GM18505 (cell line): ENCODE measurements around the gene MRPL51.
"Not testable (repeated sequence)": the region's sequence is repeated elsewhere in the genome, so short reads cannot be mapped to it uniquely, and the experiment has no call there.

Experiments
- ATAC-seq: cut with Tn5 transposase; IDR thresholded peaks from one replicate; pipeline ENCODE4 v1.9.1; 2021; ENCODE audit not compliant: unreplicated experiment
- POLR2A ChIP-seq: IDR thresholded peaks from 4 replicates; pipeline ENCODE4 v1.6.1; 2011; ENCODE audit warnings: borderline replicate concordance; ENCODE audit not compliant: insufficient read depth, insufficient read length; ENCODE audit errors: extremely low read depth

Gene MRPL51

DNA sequence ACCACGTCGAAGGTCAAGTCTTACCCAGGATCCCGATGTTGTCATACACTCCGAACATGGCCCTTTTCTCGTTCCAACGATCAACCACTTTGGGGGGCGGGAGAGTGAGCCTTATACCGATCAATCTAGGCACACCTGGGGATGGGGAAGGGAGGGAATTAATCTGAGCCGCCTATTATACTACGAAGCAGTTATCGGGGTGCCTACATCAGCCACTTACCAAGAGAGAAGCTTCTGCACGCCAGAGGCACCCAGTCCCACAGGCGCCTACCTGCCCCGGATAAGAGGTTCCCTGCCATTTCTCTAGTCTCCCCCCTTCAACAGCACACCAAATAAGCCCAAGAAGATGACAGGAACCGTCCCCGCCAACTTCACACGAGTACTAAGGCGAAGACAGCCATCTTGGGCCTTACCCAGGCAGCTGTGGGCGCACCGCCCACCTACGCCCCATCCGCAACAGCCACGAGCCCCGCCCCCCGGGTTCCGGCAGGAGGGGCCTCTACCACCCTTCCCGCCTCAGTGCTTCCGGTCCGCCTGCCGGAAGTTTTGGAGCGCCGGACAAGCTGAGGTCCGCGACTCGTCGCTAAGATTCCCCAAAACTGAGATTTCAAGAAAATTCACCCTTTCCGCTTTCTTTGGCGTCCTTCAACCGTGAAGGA is at the start of gene MRPL51:
MRPL51 (minus strand) TSS at position 425 of the 659 bp plus-strand sequence; CDS start at position 299, 126 bp downstream.
- peak; percentile 84 for TF ChIP-seq POLR2A

GRCh38 chr12:6542209-6543009 is 49.3 kb upstream of the MRPL51 start:
- ATAC-seq, result no peak
- TF ChIP-seq POLR2A, result no peak

More for the DNA sequence above, at the start of gene MRPL51:
- peak; percentile 53 for ATAC-seq

DNA sequence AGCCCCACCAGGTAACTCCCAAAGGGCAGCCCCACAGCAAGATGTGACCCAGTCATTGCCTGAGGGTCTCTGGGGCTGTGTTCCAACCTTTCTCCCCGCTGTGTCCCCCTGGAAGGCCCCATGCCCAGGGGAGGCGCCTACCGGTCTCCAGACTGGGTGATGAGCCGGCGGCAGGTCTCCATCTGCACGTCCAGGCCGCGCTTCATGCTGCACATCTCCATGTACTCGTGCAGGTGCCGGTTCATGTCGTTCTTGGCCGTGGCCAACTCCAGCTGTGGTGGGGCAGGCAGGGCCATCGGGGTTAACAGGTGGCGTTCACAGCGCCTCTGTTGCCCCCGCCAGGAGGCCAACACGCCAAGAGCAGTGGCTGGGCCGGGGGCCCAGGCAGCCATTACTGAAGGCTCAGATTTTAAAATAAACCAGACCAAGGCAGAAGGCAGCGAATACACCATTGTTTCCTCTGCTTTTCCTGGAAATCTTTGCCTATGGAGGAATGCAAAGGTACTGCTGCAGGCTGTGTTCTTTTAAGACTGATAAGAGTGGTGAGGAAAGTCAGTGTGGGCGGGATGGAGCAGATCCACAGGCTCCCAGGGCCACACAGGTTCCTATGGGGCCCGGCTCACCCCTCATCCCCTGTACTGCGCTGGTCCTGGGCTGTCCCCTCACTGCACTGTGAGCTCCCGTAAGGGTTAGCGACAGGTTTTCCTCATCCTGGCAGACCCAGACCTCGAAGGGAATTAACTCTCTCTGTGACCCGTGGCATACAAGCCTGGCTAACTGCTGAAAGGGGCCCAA is 48.5 kb upstream of the MRPL51 start:
- no peak for ATAC-seq
- TF ChIP-seq POLR2A, result no peak

DNA sequence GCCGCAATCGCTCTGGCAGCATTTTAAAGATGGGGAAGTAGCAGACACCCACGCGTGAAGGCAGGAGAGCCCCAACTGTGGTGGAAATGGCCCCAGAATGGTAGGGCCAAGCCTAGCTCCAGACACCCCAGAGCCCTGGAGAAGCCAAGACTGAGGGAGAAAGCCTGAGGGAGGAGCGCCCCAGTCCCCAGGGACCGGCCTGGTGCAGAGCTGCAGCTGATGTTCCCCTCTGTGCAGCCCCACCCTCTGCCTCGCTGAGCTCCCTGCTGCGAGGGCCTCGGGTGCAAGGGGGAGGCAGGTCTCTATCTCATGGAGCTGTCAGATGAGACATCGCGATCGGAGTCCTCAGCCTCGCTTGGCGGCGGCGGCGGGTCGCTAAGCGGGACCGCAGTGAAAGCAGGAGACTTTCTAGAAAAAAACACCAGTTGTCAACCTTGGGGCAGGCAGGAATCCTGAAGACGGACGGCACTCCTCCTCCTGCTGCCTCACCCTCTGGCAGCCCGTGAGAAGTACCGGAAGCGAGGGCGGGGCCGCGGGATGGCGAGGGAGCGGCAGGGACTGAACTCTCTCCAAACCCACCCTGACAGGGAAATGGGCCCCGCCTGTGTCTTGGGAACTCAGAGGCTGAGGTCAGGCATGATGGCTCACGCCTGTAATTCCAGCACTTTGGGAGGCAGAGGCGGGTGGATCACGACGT is 47.3 kb upstream of the MRPL51 start:
- no peak for ATAC-seq
- no peak for TF ChIP-seq POLR2A

DNA sequence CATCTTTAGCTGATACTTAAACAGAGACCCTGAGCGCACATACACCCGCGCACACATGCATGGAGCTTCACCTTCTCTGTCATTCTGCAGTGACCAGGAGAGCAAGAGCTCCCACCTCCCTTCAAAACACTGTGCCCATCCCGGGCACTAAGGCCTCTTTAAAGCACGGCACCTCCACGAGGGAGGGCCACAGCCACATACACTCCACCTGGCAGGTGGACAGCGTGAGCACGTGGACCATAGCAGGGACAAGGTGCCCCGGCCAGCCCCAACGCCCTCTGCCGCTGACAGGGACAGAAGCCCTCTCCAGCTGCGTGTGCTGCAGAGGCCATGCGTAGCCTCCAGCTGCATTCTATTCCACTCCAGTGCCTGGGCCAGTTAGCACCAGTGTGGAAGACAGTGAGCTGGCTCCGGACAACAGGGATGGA is 46.7 kb upstream of the MRPL51 start:
- ATAC-seq, result no peak
- no peak for TF ChIP-seq POLR2A

DNA sequence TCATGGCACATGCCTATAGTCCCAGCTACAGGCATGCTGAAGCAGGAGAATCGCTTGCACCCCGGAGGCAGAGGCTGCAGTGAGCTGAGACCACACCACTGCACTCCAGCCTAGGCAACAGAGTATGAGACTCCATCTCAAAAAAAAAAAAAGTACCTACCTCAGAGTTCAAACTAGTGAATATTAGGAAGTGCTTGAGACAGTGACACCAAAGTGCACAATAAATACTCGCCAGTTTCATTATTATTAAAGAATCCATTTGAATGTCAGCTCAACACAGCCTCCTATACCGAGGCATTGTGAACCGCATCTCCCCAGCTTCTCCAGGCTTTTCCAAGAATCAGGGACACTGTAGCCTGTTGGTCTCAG is 46.2 kb upstream of the MRPL51 start:
- TF ChIP-seq POLR2A, result peak; percentile 20
- no peak for ATAC-seq

GRCh38 chr12:6538420-6539313 is 45.6 kb upstream of the MRPL51 start:
- ATAC-seq, result no peak
- peak; percentile 33 for TF ChIP-seq POLR2A

DNA sequence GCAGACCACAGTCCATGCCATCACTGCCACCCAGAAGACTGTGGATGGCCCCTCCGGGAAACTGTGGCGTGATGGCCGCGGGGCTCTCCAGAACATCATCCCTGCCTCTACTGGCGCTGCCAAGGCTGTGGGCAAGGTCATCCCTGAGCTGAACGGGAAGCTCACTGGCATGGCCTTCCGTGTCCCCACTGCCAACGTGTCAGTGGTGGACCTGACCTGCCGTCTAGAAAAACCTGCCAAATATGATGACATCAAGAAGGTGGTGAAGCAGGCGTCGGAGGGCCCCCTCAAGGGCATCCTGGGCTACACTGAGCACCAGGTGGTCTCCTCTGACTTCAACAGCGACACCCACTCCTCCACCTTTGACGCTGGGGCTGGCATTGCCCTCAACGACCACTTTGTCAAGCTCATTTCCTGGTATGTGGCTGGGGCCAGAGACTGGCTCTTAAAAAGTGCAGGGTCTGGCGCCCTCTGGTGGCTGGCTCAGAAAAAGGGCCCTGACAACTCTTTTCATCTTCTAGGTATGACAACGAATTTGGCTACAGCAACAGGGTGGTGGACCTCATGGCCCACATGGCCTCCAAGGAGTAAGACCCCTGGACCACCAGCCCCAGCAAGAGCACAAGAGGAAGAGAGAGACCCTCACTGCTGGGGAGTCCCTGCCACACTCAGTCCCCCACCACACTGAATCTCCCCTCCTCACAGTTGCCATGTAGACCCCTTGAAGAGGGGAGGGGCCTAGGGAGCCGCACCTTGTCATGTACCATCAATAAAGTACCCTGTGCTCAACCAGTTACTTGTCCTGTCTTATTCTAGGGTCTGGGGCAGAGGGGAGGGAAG is 44.7 kb upstream of the MRPL51 start:
- TF ChIP-seq POLR2A, result peak; percentile 18
- not testable (repeated sequence) for ATAC-seq

DNA sequence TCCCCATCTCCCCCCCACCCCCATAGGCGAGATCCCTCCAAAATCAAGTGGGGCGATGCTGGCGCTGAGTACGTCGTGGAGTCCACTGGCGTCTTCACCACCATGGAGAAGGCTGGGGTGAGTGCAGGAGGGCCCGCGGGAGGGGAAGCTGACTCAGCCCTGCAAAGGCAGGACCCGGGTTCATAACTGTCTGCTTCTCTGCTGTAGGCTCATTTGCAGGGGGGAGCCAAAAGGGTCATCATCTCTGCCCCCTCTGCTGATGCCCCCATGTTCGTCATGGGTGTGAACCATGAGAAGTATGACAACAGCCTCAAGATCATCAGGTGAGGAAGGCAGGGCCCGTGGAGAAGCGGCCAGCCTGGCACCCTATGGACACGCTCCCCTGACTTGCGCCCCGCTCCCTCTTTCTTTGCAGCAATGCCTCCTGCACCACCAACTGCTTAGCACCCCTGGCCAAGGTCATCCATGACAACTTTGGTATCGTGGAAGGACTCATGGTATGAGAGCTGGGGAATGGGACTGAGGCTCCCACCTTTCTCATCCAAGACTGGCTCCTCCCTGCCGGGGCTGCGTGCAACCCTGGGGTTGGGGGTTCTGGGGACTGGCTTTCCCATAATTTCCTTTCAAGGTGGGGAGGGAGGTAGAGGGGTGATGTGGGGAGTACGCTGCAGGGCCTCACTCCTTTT is 44.0 kb upstream of the MRPL51 start:
- no peak for ATAC-seq
- TF ChIP-seq POLR2A, result no peak

DNA sequence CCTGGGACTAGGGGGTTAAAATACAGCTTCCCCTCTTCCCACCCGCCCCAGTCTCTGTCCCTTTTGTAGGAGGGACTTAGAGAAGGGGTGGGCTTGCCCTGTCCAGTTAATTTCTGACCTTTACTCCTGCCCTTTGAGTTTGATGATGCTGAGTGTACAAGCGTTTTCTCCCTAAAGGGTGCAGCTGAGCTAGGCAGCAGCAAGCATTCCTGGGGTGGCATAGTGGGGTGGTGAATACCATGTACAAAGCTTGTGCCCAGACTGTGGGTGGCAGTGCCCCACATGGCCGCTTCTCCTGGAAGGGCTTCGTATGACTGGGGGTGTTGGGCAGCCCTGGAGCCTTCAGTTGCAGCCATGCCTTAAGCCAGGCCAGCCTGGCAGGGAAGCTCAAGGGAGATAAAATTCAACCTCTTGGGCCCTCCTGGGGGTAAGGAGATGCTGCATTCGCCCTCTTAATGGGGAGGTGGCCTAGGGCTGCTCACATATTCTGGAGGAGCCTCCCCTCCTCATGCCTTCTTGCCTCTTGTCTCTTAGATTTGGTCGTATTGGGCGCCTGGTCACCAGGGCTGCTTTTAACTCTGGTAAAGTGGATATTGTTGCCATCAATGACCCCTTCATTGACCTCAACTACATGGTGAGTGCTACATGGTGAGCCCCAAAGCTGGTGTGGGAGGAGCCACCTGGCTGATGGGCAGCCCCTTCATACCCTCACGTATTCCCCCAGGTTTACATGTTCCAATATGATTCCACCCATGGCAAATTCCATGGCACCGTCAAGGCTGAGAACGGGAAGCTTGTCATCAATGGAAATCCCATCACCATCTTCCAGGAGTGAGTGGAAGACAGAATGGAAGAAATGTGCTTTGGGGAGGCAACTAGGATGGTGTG is 43.1 kb upstream of the MRPL51 start:
- no peak for TF ChIP-seq POLR2A
- ATAC-seq, result no peak
